ENCODE measurements around the gene TH. TPM values are rescaled to one million over a fixed set of nuclear protein-coding genes. Genes with fewer than 3 reads are reported as not detected.
"Not testable (repeated sequence)": the region's sequence is repeated elsewhere in the genome, so short reads cannot be mapped to it uniquely, and the experiment has no call there.

The TH gene
- total RNA-seq, 2 experiments from 2014 or later, result not detected

GRCh38 chr11:2202900-2203439, 31.4 kb upstream of the TH start:
- no peak overlapping the region for H3K27ac Mint-ChIP-seq
- no peak overlapping the region for H3K4me3 Mint-ChIP-seq
- H3K36me3 Mint-ChIP-seq, result no peaks in the 10 kb centered on the region
- no peaks in the 10 kb centered on the region for H3K4me1 Mint-ChIP-seq
- H3K9me3 Mint-ChIP-seq, result peaks cover 1% of the 10 kb centered on the region
- H3K27me3 Mint-ChIP-seq, result no peaks in the 10 kb centered on the region
- no peak for DNase-seq

GRCh38 chr11:2202071-2202899, 30.7 kb upstream of the TH start:
- Mint-ChIP-seq H3K36me3 (no peaks in the 10 kb centered on the region), H3K9me3 (peaks cover 1% of the 10 kb centered on the region), H3K4me1 (no peaks in the 10 kb centered on the region), H3K27me3 (no peaks in the 10 kb centered on the region), H3K4me3 (no peak overlapping the region), H3K27ac (no peak overlapping the region)
- DNase-seq, result no peak

- DNase-seq, result no peak
- H3K27me3 Mint-ChIP-seq, result peaks cover 5% of the 10 kb centered on the region
- no peak overlapping the region for H3K4me3 Mint-ChIP-seq
- no peaks in the 10 kb centered on the region for H3K36me3 Mint-ChIP-seq
- no peak overlapping the region for H3K27ac Mint-ChIP-seq
- H3K4me1 Mint-ChIP-seq, result peaks cover 5% of the 10 kb centered on the region
- peaks cover 1% of the 10 kb centered on the region for H3K9me3 Mint-ChIP-seq
Measured at GRCh38 chr11:2201542-2201941, 29.9 kb upstream of the TH start.

GRCh38 chr11:2200957-2201519, 29.4 kb upstream of the TH start:
- H3K4me1 Mint-ChIP-seq, result peaks cover 5% of the 10 kb centered on the region
- no peak for DNase-seq
- H3K27ac Mint-ChIP-seq, result no peak overlapping the region
- no peaks in the 10 kb centered on the region for H3K36me3 Mint-ChIP-seq
- H3K9me3 Mint-ChIP-seq, result peaks cover 1% of the 10 kb centered on the region
- H3K4me3 Mint-ChIP-seq, result no peak overlapping the region
- H3K27me3 Mint-ChIP-seq, result peaks cover 10% of the 10 kb centered on the region

GRCh38 chr11:2200536-2200935, 28.9 kb upstream of the TH start:
- Mint-ChIP-seq H3K27me3 (peaks cover 13% of the 10 kb centered on the region), H3K27ac (no peak overlapping the region), H3K4me3 (no peak overlapping the region), H3K4me1 (peaks cover 5% of the 10 kb centered on the region), H3K36me3 (no peaks in the 10 kb centered on the region), H3K9me3 (peaks cover 1% of the 10 kb centered on the region)
- DNase-seq, result no peak

GRCh38 chr11:2199466-2200341, 28.1 kb upstream of the TH start:
- no peak for DNase-seq
- Mint-ChIP-seq H3K4me3 (no peak overlapping the region), H3K27me3 (peaks cover 13% of the 10 kb centered on the region), H3K27ac (no peak overlapping the region), H3K4me1 (peaks cover 5% of the 10 kb centered on the region), H3K36me3 (no peaks in the 10 kb centered on the region), H3K9me3 (peaks cover 1% of the 10 kb centered on the region)

- H3K9me3 Mint-ChIP-seq, result peaks cover 1% of the 10 kb centered on the region
- H3K27me3 Mint-ChIP-seq, result peaks cover 13% of the 10 kb centered on the region
- no peak for DNase-seq
- no peaks in the 10 kb centered on the region for H3K36me3 Mint-ChIP-seq
- H3K27ac Mint-ChIP-seq, result no peak overlapping the region
- no peak overlapping the region for H3K4me3 Mint-ChIP-seq
- H3K4me1 Mint-ChIP-seq, result peaks cover 5% of the 10 kb centered on the region
Measured at GRCh38 chr11:2198621-2199365, 27.2 kb upstream of the TH start.

- Mint-ChIP-seq H3K4me1 (peaks cover 5% of the 10 kb centered on the region), H3K36me3 (no peaks in the 10 kb centered on the region), H3K27me3 (peaks cover 13% of the 10 kb centered on the region), H3K27ac (no peak overlapping the region), H3K9me3 (peaks cover 1% of the 10 kb centered on the region), H3K4me3 (no peak overlapping the region)
- no peak for DNase-seq
Measured at GRCh38 chr11:2197771-2198520, 26.3 kb upstream of the TH start.

GRCh38 chr11:2196970-2197770, 25.6 kb upstream of the TH start:
- Mint-ChIP-seq H3K4me1 (peaks cover 5% of the 10 kb centered on the region), H3K27me3 (peaks cover 13% of the 10 kb centered on the region), H3K27ac (no peak overlapping the region), H3K36me3 (no peaks in the 10 kb centered on the region), H3K4me3 (no peak overlapping the region), H3K9me3 (peaks cover 1% of the 10 kb centered on the region)
- DNase-seq, result peak; percentile 76

- Mint-ChIP-seq H3K4me1 (peaks cover 5% of the 10 kb centered on the region), H3K27me3 (peaks cover 16% of the 10 kb centered on the region), H3K36me3 (no peaks in the 10 kb centered on the region), H3K27ac (no peak overlapping the region), H3K9me3 (no peaks in the 10 kb centered on the region), H3K4me3 (no peak overlapping the region)
- no peak for DNase-seq
Measured at GRCh38 chr11:2195756-2196088, 24.1 kb upstream of the TH start.

- peak; percentile 53 for DNase-seq
- Mint-ChIP-seq H3K4me1 (peaks cover 5% of the 10 kb centered on the region), H3K4me3 (no peak overlapping the region), H3K27ac (no peak overlapping the region), H3K27me3 (peaks cover 19% of the 10 kb centered on the region), H3K9me3 (no peaks in the 10 kb centered on the region), H3K36me3 (no peaks in the 10 kb centered on the region)
Measured at GRCh38 chr11:2194877-2195755, 23.5 kb upstream of the TH start.

GRCh38 chr11:2193888-2194595, 22.4 kb upstream of the TH start:
- not testable (repeated sequence) for H3K4me1 Mint-ChIP-seq

More at GRCh38 chr11:2193888-2194595, 22.4 kb upstream of the TH start:
- not testable (repeated sequence) for H3K36me3 Mint-ChIP-seq, H3K4me3 Mint-ChIP-seq, H3K9me3 Mint-ChIP-seq, H3K27ac Mint-ChIP-seq, DNase-seq
- H3K27me3 Mint-ChIP-seq, result peaks cover 19% of the 10 kb centered on the region

Measured in activated naive CD8-positive, alpha-beta T cell treated with anti-CD3 and anti-CD28 coated beads for 36 hours (primary cell).